NB4 (cell line): Measurements from ENCODE around the gene PRRC2B.

Experiments used
- CTCF ChIP-seq: IDR thresholded peaks from one replicate; pipeline ENCODE4 v1.5.1; 2012; ENCODE audit warnings: low read depth, low read length
- POLR2A ChIP-seq: IDR thresholded peaks from 2 replicates; pipeline ENCODE4 v1.6.1; 2011; ENCODE audit warnings: mild to moderate bottlenecking; ENCODE audit not compliant: insufficient read length; ENCODE audit errors: extremely low read depth

GRCh38 chr9:131487001-131487400, 93.1 kb downstream of the PRRC2B start:
- TF ChIP-seq POLR2A (no peak), CTCF (no peak)
